BLaER1 treated with 17β-estradiol and CSF1 and Interleukin-3, amounts not matched to agents 10 nM and 100 nM (cell line): Measurements from ENCODE around the gene ELMO1.

Experiments used
- H3K27ac ChIP-seq, 11 experiments: shearing (Covaris generic); formaldehyde crosslinking; 2 replicates each; pipeline ENCODE4 v1.8.1; 2022
- H3K27me3 ChIP-seq, 11 experiments: shearing (Covaris generic); formaldehyde crosslinking; 2 replicates each; pipeline ENCODE4 v1.8.1; 2022
- H3K36me3 ChIP-seq, 11 experiments: shearing (Covaris generic); formaldehyde crosslinking; 2 replicates each; pipeline ENCODE4 v1.8.1; 2022
- H3K4me1 ChIP-seq, 10 experiments: shearing (Covaris generic); formaldehyde crosslinking; 2 replicates each; pipeline ENCODE4 v1.8.1; 2022
- H3K4me2 ChIP-seq, 11 experiments: shearing (Covaris generic); formaldehyde crosslinking; 2 replicates each; pipeline ENCODE4 v1.8.1; 2022
- H3K4me3 ChIP-seq, 10 experiments: shearing (Covaris generic); formaldehyde crosslinking; 2 replicates each; pipeline ENCODE4 v1.8.1; 2022
- H3K9ac ChIP-seq, 11 experiments: shearing (Covaris generic); formaldehyde crosslinking; 2 replicates each; pipeline ENCODE4 v1.8.1; 2022
- H3K9me3 ChIP-seq, 11 experiments: shearing (Covaris generic); formaldehyde crosslinking; replicated peaks in 1 of 11; 2 replicates each; pipeline ENCODE4 v1.8.1; 2022
- H4K20me1 ChIP-seq, 11 experiments: shearing (Covaris generic); formaldehyde crosslinking; 2 replicates each; pipeline ENCODE4 v1.8.1; 2022
- Cebpa-rat ChIP-seq, 11 experiments: shearing (Covaris generic); IDR thresholded peaks; 2 replicates each; pipeline ENCODE4 v1.8.1; 2022

Gene ELMO1

DNA sequence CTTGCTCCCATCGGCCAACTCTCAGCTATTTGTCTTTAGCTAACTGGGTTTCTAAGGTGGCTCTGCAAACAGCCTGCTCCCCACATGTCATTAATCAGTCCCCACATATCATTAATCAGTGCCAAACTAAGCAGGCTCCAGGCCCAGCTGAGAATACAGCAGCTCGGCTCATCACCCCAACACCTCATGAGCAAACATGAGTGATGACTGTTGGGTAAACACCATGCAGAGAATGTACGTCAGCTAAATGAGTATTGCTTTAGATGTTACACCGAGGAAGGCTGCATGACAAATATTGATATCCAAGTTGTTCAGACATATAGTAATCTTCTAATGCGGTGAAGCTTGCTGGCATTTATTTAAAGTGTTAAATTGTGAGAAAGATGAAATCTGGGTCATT is 536.9 kb downstream of the ELMO1 start:
- Histone ChIP-seq H4K20me1 (no peaks in the 10 kb centered on the region), H3K4me1 (no peaks in the 10 kb centered on the region), H3K9ac (no peak overlapping the region), H3K4me3 (no peak overlapping the region), H3K36me3 (peaks cover 0 to 20% (median 5%) of the 10 kb centered on the region in 11 experiments; a peak in 5 of 22 replicates), H3K27me3 (no peaks in the 10 kb centered on the region), H3K27ac (no peak overlapping the region), H3K9me3 (no peaks in the 10 kb centered on the region), H3K4me2 (no peak overlapping the region)
- no peak for TF ChIP-seq Cebpa-rat (IDR thresholded peaks at IDR 0.05)

DNA sequence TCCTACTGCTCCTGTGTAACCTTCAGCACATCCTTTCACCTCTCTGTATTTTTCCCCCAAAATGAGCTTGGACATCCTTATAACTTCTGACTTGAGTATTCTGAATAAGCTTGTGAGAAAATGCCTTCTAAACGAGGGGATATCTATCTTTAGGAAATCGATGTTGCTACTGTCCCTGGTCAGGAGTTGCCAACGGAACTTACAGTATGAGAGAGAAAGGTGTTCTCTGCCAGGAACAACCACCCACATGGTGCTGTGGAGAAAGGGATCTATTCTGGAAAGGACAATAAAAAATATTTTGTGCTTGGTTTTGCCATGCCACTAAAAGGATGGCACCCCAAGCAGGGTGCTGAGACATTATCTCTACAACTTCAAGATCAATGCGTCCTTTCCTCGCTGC is 537.8 kb downstream of the ELMO1 start:
- no peak overlapping the region for H3K9ac ChIP-seq
- H3K27me3 ChIP-seq = no peaks in the 10 kb centered on the region
- H3K4me1 ChIP-seq = no peaks in the 10 kb centered on the region
- H3K9me3 ChIP-seq = no peaks in the 10 kb centered on the region
- TF ChIP-seq Cebpa-rat (IDR thresholded peaks at IDR 0.05) = no peak
- H3K36me3 ChIP-seq = peaks cover 0 to 19% (median 4%) of the 10 kb centered on the region in 11 experiments; a peak in 5 of 22 replicates
- no peaks in the 10 kb centered on the region for H4K20me1 ChIP-seq
- no peak overlapping the region for H3K27ac ChIP-seq
- H3K4me2 ChIP-seq = no peak overlapping the region
- H3K4me3 ChIP-seq = no peak overlapping the region

DNA sequence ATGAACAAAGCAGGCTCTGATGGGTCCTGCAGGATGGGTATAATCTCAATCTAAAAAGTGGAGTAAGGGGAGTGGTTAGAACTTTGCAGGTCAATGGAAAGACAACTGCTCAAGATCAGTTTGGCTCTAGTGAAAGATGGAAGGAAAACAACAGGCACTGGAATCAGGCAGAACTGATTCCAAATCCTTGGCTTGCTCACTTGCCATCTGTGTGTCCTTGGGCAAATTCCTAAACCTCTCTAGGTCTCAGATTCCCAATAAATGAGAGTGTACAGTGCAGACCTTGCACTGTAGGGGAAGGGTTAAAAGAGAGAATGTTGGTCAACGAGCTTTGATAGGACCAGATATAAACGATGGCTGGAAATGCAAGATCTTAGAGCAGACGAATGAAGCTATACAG is 538.3 kb downstream of the ELMO1 start:
- Histone ChIP-seq H3K4me2 (no peak overlapping the region), H3K27ac (no peak overlapping the region), H3K4me3 (no peak overlapping the region), H3K4me1 (no peaks in the 10 kb centered on the region), H3K9me3 (no peaks in the 10 kb centered on the region), H4K20me1 (no peaks in the 10 kb centered on the region), H3K36me3 (peaks cover 0 to 14% (median 0%) of the 10 kb centered on the region in 11 experiments; a peak in 5 of 22 replicates), H3K9ac (no peak overlapping the region), H3K27me3 (no peaks in the 10 kb centered on the region)
- TF ChIP-seq Cebpa-rat (IDR thresholded peaks at IDR 0.05) = no peak

DNA sequence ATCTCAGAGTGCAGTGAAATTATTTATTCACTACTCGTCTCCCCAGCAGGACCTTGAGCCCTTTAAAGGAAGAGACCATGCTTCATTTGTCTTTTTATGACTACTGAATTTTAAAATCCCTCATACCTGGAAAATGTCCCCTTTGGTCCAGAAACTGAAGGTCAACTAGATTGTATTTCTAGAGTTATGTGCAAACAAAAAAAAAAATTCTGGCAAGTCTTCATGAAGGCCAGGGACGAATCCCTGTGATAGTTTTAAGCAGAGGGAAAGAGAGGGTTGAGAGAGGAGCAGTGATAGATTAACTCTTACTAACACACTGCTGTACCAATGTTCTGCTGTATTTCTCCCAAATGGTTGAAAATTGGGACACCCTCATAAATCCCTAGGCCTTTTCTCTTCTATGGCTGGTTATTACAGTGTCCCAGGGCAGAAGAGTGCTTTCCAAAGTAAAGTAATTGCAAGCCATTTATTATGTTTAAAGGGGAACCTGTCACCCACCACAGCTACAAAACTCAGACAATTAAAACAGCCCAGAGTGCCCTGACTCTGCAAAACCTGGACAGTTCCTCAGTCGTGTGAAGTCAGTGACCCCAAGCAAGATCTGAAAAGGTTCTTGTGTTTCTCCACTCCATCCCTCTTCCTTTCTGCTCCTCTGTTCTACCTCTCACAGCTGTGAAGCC is 541.6 kb downstream of the ELMO1 start:
- H3K27me3 ChIP-seq = no peaks in the 10 kb centered on the region
- H3K4me2 ChIP-seq = no peak overlapping the region
- H4K20me1 ChIP-seq = no peaks in the 10 kb centered on the region
- H3K36me3 ChIP-seq = peaks cover 0 to 28% (median 8%) of the 10 kb centered on the region in 11 experiments; a peak in 12 of 22 replicates
- no peaks in the 10 kb centered on the region for H3K4me1 ChIP-seq
- H3K4me3 ChIP-seq = no peak overlapping the region
- H3K9ac ChIP-seq = no peak overlapping the region
- no peaks in the 10 kb centered on the region for H3K9me3 ChIP-seq
- no peak overlapping the region for H3K27ac ChIP-seq
- no peak for TF ChIP-seq Cebpa-rat (IDR thresholded peaks at IDR 0.05)

DNA sequence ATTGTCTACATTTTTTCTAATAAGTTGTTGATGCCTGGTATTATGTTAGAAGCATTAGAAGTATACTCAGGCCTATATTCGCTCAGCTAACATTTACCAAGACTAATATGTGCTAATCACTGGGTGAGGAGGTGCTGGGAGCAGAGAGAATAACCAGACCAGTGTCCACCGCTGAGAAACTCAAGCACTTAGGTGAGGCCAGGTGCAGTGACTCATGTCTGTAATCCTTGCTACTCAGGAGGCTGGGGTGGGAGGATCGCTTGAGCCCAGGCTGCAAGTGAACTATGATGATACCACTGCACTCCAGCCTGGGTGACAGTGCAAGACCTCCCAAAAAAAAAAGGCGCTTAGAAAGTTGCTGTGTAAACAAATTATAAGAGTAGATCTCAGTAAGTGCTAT is 542.2 kb downstream of the ELMO1 start:
- TF ChIP-seq Cebpa-rat (IDR thresholded peaks at IDR 0.05) = no peak
- Histone ChIP-seq H3K4me1 (no peaks in the 10 kb centered on the region), H3K27ac (no peak overlapping the region), H3K9me3 (no peaks in the 10 kb centered on the region), H3K4me2 (no peak overlapping the region), H3K36me3 (peaks cover 0 to 33% (median 8%) of the 10 kb centered on the region in 11 experiments; a peak in 12 of 22 replicates), H4K20me1 (no peaks in the 10 kb centered on the region), H3K27me3 (no peaks in the 10 kb centered on the region), H3K9ac (no peak overlapping the region), H3K4me3 (no peak overlapping the region)

DNA sequence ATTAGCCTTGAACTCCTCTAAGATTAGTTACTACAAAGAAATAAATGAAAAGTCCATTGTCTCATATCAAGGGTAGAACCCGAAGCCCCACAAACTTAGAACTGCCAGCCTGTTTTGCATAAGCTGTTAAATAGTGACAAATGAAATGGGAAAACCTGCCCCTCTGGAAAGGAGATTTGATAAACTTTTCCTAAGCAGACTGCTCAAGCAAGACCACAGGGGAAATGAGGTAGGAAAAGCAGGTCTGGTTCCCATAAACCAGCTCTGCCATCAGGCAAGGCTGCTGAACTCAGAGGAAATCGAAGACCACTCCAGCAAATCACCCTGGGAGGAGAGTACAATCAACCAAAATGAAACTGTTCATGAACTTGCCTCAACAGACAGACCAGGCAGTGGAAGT is 542.8 kb downstream of the ELMO1 start:
- H3K4me3 ChIP-seq = no peak overlapping the region
- no peaks in the 10 kb centered on the region for H3K4me1 ChIP-seq
- peaks cover 0 to 28% (median 8%) of the 10 kb centered on the region in 11 experiments; a peak in 11 of 22 replicates for H3K36me3 ChIP-seq
- H3K9me3 ChIP-seq = peaks cover 0 to 1% (median 0%) of the 10 kb centered on the region in 11 experiments; a peak in 1 of 22 replicates
- H4K20me1 ChIP-seq = no peaks in the 10 kb centered on the region
- no peak overlapping the region for H3K9ac ChIP-seq
- H3K4me2 ChIP-seq = no peak overlapping the region
- no peaks in the 10 kb centered on the region for H3K27me3 ChIP-seq
- H3K27ac ChIP-seq = no peak overlapping the region
- no peak for TF ChIP-seq Cebpa-rat (IDR thresholded peaks at IDR 0.05)

DNA sequence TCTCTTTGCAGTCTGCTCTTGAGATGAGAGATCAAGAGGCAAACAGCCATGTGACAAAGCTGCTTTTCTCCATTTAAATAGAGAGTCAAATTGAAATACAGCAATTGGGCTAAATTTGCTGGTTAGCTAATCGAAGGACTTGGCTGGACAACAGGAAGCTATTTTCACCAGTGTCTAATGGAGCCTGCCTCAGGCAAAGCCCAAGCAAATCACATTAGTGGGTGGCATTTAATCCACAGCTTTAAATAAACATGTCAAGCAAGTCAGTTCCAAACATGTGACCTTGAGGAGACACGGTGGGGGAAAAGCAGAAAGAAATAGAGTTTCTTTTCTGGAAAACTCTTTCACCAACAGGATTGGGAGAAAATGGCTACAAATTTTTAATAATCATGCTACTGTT is 543.9 kb downstream of the ELMO1 start:
- no peak for TF ChIP-seq Cebpa-rat (IDR thresholded peaks at IDR 0.05)
- peaks cover 0 to 9% (median 0%) of the 10 kb centered on the region in 11 experiments; a peak in 1 of 22 replicates for H3K9me3 ChIP-seq
- no peaks in the 10 kb centered on the region for H3K4me1 ChIP-seq
- no peak overlapping the region for H3K4me2 ChIP-seq
- H4K20me1 ChIP-seq = no peaks in the 10 kb centered on the region
- H3K4me3 ChIP-seq = no peak overlapping the region
- no peaks in the 10 kb centered on the region for H3K27me3 ChIP-seq
- H3K36me3 ChIP-seq = peaks cover 0 to 19% (median 8%) of the 10 kb centered on the region in 11 experiments; a peak in 10 of 22 replicates
- H3K9ac ChIP-seq = no peak overlapping the region
- H3K27ac ChIP-seq = no peak overlapping the region

DNA sequence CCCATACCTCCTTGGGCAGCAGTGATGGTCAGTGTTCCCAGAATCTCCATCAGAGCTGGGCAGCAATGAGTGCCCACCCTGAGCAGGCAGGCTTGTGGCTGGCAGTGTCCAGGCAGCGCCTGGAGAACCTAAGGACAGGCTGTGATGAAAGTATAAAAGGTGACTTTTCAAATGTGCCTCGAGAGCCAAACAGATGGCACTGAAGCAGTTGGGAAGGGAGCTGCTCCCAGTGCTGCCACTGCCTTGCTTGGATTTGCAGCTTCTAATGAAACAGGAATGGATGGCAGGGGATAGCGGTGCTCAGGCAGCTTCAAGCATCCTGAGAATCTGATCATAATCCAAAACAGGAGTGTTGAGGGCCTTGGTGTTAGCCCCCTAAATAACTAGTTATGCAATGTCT is 544.6 kb downstream of the ELMO1 start:
- TF ChIP-seq Cebpa-rat (IDR thresholded peaks at IDR 0.05) = no peak

DNA sequence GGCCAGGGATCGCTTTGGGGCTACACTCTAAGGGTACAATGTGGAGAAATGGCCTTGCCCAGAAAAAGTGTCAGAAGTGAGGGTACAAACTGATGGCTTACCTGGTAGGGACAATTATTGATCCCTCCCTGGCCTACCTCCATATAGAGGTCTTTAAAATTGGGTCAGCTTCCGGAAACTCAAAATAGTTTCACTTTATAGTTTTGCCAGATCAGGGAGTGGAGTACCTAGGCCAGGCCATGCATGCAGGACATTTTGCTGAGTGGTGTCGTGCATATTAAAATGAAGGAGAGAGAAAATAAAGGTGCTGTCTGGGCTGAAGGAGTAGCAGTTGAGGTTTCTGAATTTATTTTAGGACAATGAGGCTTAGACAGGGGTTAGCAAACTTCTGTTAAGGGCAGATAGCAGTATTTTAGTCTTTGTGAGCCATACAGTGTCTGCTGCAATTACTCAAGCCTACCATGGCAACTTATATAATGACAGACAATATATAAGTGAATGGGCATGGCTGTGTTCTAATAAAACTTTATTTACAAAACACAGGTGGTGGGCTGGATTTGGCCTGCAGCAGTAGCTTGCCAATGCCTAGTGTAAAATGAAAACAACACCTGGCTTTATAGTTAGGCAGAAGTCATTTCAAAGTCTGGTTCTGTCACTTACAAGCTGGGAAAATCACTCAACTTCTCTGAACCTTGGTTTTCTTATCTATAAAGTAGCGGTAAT is 547.5 kb downstream of the ELMO1 start:
- Histone ChIP-seq H3K27me3 (no peaks in the 10 kb centered on the region), H3K9me3 (peaks cover 0 to 9% (median 0%) of the 10 kb centered on the region in 11 experiments; a peak in 1 of 22 replicates), H3K4me2 (no peak overlapping the region), H4K20me1 (no peaks in the 10 kb centered on the region; a peak in 1 of 22 replicates), H3K4me1 (no peaks in the 10 kb centered on the region), H3K27ac (no peak overlapping the region), H3K36me3 (peaks cover 0 to 23% (median 8%) of the 10 kb centered on the region in 11 experiments; a peak in 10 of 22 replicates), H3K4me3 (no peak overlapping the region), H3K9ac (no peak overlapping the region)
- TF ChIP-seq Cebpa-rat (IDR thresholded peaks at IDR 0.05) = no peak

More for the DNA sequence above, 544.6 kb downstream of the ELMO1 start:
- Histone ChIP-seq H3K4me2 (no peak overlapping the region), H3K4me1 (no peaks in the 10 kb centered on the region), H3K27me3 (no peaks in the 10 kb centered on the region), H3K27ac (no peak overlapping the region), H3K9ac (no peak overlapping the region), H4K20me1 (no peaks in the 10 kb centered on the region), H3K9me3 (peaks cover 0 to 9% (median 0%) of the 10 kb centered on the region in 11 experiments; a peak in 1 of 22 replicates), H3K36me3 (peaks cover 0 to 19% (median 8%) of the 10 kb centered on the region in 11 experiments; a peak in 10 of 22 replicates), H3K4me3 (no peak overlapping the region)
